GM19238 (cell line): ENCODE measurements around the gene FN3K.
"Not testable (repeated sequence)": the region's sequence is repeated elsewhere in the genome, so short reads cannot be mapped to it uniquely, and the experiment has no call there.

ENCODE experiments used
- DNase-seq: peaks from one replicate; pipeline ENCODE4 v3.0.0; 2011; ENCODE audit warnings: low spot score; ENCODE audit not compliant: insufficient read length

FN3K gene

GRCh38 chr17:82772026-82772425 lies 36.6 kb downstream of the FN3K start:
- no peak for DNase-seq

GRCh38 chr17:82774456-82774855 lies 39.0 kb downstream of the FN3K start:
- DNase-seq, result not testable (repeated sequence)

- DNase-seq, result peak; percentile 57
Measured at GRCh38 chr17:82775001-82775823, 39.8 kb downstream of the FN3K start.

- no peak for DNase-seq
Measured at GRCh38 chr17:82776454-82776853, 41.0 kb downstream of the FN3K start.

GRCh38 chr17:82777778-82778375 lies 42.5 kb downstream of the FN3K start:
- not testable (repeated sequence) for DNase-seq

GRCh38 chr17:82779541-82779940 lies 44.1 kb downstream of the FN3K start:
- no peak for DNase-seq

GRCh38 chr17:82780195-82780594 lies 44.8 kb downstream of the FN3K start:
- no peak for DNase-seq

- DNase-seq, result no peak
Measured at GRCh38 chr17:82780971-82781893, 45.8 kb downstream of the FN3K start.

- peak; percentile 93 for DNase-seq
Measured at GRCh38 chr17:82781894-82782274, 46.5 kb downstream of the FN3K start.

GRCh38 chr17:82782657-82783207 lies 47.3 kb downstream of the FN3K start:
- DNase-seq, result no peak

- DNase-seq, result no peak
Measured at GRCh38 chr17:82783498-82783897, 48.1 kb downstream of the FN3K start.

GRCh38 chr17:82785581-82785980 lies 50.2 kb downstream of the FN3K start:
- DNase-seq, result not testable (repeated sequence)

- DNase-seq, result no peak
Measured at GRCh38 chr17:82786427-82786826, 51.0 kb downstream of the FN3K start.

GRCh38 chr17:82787081-82787848 lies 51.9 kb downstream of the FN3K start:
- no peak for DNase-seq

GRCh38 chr17:82788206-82789001 lies 53.0 kb downstream of the FN3K start:
- DNase-seq, result no peak

GRCh38 chr17:82789051-82789592 lies 53.7 kb downstream of the FN3K start:
- no peak for DNase-seq

- no peak for DNase-seq
Measured at GRCh38 chr17:82789806-82790205, 54.4 kb downstream of the FN3K start.

- no peak for DNase-seq
Measured at GRCh38 chr17:82790391-82790790, 55.0 kb downstream of the FN3K start.

GRCh38 chr17:82791532-82791931 lies 56.1 kb downstream of the FN3K start:
- no peak for DNase-seq
